Epidermal melanocyte (primary cell): ENCODE measurements around the gene KLF9.
"Not testable (repeated sequence)": the region's sequence is repeated elsewhere in the genome, so short reads cannot be mapped to it uniquely, and the experiment has no call there.

ENCODE experiments used
- DNase-seq: peaks from one replicate; pipeline ENCODE4 v3.0.0; 2011; ENCODE audit warnings: low spot score; ENCODE audit not compliant: insufficient read length

Gene KLF9

GRCh38 chr9:70405808-70406433 is 8.5 kb downstream of the KLF9 start:
- no peak for DNase-seq

- DNase-seq, result no peak
Observed at GRCh38 chr9:70404261-70404660, 10.2 kb downstream of the KLF9 start.

GRCh38 chr9:70403618-70404025 is 10.8 kb downstream of the KLF9 start:
- no peak for DNase-seq

GRCh38 chr9:70403166-70403565 is 11.3 kb downstream of the KLF9 start:
- DNase-seq, result no peak

GRCh38 chr9:70402213-70402612 is 12.2 kb downstream of the KLF9 start:
- DNase-seq, result no peak

- not testable (repeated sequence) for DNase-seq
Observed at GRCh38 chr9:70401241-70401640, 13.2 kb downstream of the KLF9 start.

- no peak for DNase-seq
Observed at GRCh38 chr9:70400107-70400892, 14.2 kb downstream of the KLF9 start.

- DNase-seq, result no peak
Observed at GRCh38 chr9:70399141-70399540, 15.3 kb downstream of the KLF9 start.

GRCh38 chr9:70398145-70398556 is 16.3 kb downstream of the KLF9 start:
- no peak for DNase-seq

- no peak for DNase-seq
Observed at GRCh38 chr9:70395652-70396051, 18.8 kb downstream of the KLF9 start.

GRCh38 chr9:70392850-70393249 is 21.6 kb downstream of the KLF9 start:
- no peak for DNase-seq

- DNase-seq, result no peak
Observed at GRCh38 chr9:70392189-70392588, 22.3 kb downstream of the KLF9 start.

GRCh38 chr9:70390933-70391341 is 23.5 kb downstream of the KLF9 start:
- no peak for DNase-seq

GRCh38 chr9:70389621-70390266 is 24.7 kb downstream of the KLF9 start:
- DNase-seq, result no peak

- no peak for DNase-seq
Observed at GRCh38 chr9:70389188-70389587, 25.3 kb downstream of the KLF9 start.

- no peak for DNase-seq
Observed at GRCh38 chr9:70387663-70388062, 26.8 kb downstream of the KLF9 start.

- DNase-seq, result no peak
Observed at GRCh38 chr9:70385426-70385825, 29.0 kb downstream of the KLF9 start.

GRCh38 chr9:70382709-70383605 is 31.5 kb downstream of the KLF9 start:
- DNase-seq, result no peak

- DNase-seq, result no peak
Observed at GRCh38 chr9:70382046-70382708, 32.3 kb downstream of the KLF9 start.

- DNase-seq, result no peak
Observed at GRCh38 chr9:70374962-70375618, 39.4 kb downstream of the KLF9 start.
